GM06990 (cell line): ENCODE data around the gene RAD50.

ENCODE experiments used
- DNase-seq: peaks from one replicate; pipeline ENCODE4 v3.0.0-alpha.2; 2011; ENCODE audit not compliant: insufficient read length; ENCODE audit errors: extremely low read depth
- H3K27me3 ChIP-seq: replicated peaks from 2 replicates; pipeline ENCODE4 v1.6.0; 2011; ENCODE audit warnings: low read length; ENCODE audit not compliant: control insufficient read depth, insufficient read depth
- H3K36me3 ChIP-seq: 2 replicates; pipeline ENCODE4 v1.5.1; 2011; ENCODE audit warnings: low read length; ENCODE audit not compliant: control insufficient read depth, insufficient read depth
- H3K4me3 ChIP-seq: replicated peaks from 2 replicates; pipeline ENCODE4 v1.5.1; 2011; ENCODE audit warnings: low read depth, mild to moderate bottlenecking, control low read depth, low read length
- CTCF ChIP-seq: IDR thresholded peaks from 2 replicates; pipeline ENCODE4 v1.5.1; 2011; ENCODE audit warnings: low read length, control low read depth, mild to moderate bottlenecking, inconsistent platforms; ENCODE audit not compliant: insufficient read depth, poor library complexity, severe bottlenecking

Gene RAD50

GRCh38 chr5:132658381-132659302, 101.9 kb downstream of the RAD50 start:
- DNase-seq: no peak
- H3K27me3 ChIP-seq: no peaks in the 10 kb centered on the region
- no peak for TF ChIP-seq CTCF
- H3K4me3 ChIP-seq: no peak overlapping the region
- no peaks in the 10 kb centered on the region for H3K36me3 ChIP-seq

GRCh38 chr5:132659598-132660493, 103.1 kb downstream of the RAD50 start:
- no peak for TF ChIP-seq CTCF
- DNase-seq: peak; percentile 28
- Histone ChIP-seq H3K27me3 (no peaks in the 10 kb centered on the region), H3K4me3 (no peak overlapping the region), H3K36me3 (no peaks in the 10 kb centered on the region)

GRCh38 chr5:132661231-132662003, 104.6 kb downstream of the RAD50 start:
- peak; percentile 2 for TF ChIP-seq CTCF
- DNase-seq: peak; percentile 59
- H3K36me3 ChIP-seq: no peaks in the 10 kb centered on the region
- H3K27me3 ChIP-seq: no peaks in the 10 kb centered on the region
- H3K4me3 ChIP-seq: no peak overlapping the region

GRCh38 chr5:132662004-132662401, 105.2 kb downstream of the RAD50 start:
- H3K27me3 ChIP-seq: no peaks in the 10 kb centered on the region

More at GRCh38 chr5:132662004-132662401, 105.2 kb downstream of the RAD50 start:
- Histone ChIP-seq H3K4me3 (no peak overlapping the region), H3K36me3 (no peaks in the 10 kb centered on the region)
- peak; percentile 61 for DNase-seq
- no peak for TF ChIP-seq CTCF
